NOMO-1 treated with DMSO at 0.1 percent for 48 hours (cell line): ENCODE data around the gene IRS2.

ENCODE experiments used
- DNase-seq: peaks from one replicate; lab custom pipeline; 2025; ENCODE audit not compliant: unreplicated experiment; lab: John Stamatoyannopoulos, UW

IRS2 gene

DNA sequence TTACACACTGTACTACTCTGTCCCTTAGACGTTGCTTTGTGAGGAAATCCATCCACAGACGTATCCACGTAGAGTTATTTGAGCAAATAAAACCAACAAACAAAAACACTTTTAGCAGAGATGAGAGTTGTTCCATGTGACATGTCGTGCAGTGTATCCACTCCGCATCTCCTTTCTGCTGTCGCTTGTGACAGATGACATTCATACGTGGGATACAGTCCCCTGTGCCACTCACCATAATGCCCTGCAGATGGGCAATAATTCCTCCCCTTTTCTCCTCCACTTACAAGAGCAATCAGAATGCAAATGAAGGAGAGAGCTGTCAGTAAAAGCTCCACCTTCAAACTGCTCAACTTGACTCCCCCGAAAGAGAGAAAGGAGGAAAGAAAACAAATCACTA is 26.0 kb downstream of the IRS2 start:
- no peak for DNase-seq

DNA sequence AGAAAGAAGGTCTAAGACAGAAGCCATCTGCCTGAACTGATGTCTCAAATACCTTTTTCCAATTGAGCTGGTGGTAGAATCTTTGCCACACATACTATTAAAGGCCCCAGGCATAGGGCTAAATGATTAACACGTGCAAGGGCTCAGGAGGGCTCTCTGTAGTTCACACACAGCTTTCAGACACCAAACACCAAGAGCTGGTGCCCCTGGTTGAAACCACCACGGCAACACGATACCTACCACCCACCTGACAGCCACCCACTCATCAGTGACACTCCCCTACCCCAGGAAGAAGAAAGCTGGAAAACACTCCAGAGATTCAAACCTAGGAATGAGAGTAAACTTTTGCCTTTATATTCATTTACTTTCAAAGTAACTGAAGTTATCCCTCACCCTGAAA is 26.8 kb downstream of the IRS2 start:
- no peak for DNase-seq

DNA sequence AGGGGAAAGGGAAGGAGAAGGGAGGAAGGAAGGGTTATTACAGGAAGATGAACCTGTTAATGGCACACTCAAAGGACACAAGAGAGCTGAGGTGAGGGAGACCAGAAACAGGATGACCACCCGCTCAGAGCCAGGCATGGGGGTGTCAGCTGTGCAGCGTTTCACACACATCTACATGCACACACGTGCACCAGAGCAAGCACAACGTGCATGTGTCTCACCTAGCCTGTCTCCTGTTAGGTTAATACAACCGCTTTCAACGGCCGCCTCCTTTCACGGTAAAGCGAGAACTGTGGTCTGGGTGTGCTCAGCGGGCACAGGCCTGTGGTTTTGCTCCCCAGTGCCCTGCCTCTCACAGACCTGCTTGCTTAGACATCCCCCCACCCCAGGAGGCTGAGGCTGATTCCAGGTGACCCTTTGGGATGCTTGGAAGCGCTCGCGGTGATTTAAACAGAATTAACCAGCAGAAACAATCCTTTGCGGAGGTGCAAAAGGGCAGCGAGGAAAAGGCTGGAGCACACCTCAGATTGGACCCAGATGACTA is 27.4 kb downstream of the IRS2 start:
- no peak for DNase-seq

DNA sequence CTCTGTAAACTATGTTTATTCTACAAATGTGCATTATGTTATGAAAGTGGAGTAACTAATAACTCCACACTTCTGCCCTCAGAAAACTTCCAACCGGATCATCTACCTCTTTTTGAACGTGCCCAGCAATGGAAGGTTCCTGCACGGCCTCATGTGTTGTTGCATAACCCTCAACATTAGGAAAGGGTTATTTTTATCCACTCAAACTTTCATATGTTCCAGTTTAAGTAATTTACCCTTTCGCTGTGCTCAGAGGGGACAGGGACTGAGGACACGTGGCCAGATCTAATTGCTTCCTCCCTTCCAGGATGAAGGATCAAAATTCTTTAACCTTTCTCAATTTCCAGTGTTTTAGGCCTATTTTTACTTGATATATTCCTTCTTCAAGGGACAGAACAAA is 29.6 kb downstream of the IRS2 start:
- peak; percentile 28 for DNase-seq

DNA sequence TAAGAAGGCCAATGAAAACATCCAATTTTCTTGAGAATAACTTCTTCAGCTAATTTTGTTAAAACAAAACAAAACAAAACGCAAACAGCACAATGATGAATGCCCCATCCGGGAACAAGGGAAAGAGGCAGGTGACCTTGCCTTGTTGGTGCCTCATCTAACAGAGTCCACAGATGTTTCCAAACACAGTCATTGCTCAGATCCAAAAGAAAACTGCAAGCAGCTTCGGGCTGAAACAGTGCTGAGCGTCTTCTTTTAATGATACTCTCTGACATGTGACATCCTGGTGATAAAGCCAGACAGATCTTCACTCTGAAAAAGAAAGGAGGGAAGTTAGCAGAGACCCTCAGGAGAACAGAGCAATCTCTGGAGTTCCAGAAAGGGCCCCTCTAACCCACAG is 30.4 kb downstream of the IRS2 start:
- no peak for DNase-seq

DNA sequence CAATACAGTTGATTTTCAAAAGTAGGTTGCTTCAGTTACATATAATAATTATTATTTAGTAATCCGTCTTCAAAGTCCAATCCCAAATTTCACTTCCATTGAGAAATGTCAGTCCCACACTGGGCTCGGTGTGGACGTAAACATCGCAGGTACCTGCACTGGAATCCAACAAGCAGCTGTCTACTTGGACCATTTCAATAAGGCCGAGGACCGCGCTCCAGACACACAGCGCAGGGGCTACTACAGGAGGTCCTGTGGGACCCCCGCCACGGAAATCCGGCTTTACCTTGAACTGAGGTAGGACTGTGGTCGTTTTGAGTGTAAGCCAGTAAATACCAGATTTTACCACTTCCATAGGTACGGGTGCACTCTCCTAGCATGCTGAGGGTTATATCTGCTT is 30.8 kb downstream of the IRS2 start:
- DNase-seq: no peak

DNA sequence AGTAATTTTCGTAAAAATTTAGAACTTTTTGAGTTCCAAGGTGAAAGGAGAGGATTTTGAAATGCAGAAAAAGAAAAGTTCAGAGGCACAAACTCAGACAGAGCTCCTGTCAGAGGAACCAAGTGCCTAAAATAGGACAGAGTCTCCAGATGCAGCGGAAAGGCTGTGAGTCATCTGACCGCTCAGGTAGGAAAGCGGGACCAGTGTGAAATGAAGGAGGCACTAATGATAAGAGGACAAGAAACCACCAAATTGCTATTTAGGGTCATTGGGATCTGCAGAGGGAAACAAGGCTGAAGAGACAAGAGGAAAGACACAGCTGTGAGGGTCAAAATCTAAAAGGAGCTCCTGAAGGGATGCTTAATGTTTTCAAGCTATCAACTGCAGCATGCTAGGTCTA is 34.9 kb downstream of the IRS2 start:
- DNase-seq: no peak

DNA sequence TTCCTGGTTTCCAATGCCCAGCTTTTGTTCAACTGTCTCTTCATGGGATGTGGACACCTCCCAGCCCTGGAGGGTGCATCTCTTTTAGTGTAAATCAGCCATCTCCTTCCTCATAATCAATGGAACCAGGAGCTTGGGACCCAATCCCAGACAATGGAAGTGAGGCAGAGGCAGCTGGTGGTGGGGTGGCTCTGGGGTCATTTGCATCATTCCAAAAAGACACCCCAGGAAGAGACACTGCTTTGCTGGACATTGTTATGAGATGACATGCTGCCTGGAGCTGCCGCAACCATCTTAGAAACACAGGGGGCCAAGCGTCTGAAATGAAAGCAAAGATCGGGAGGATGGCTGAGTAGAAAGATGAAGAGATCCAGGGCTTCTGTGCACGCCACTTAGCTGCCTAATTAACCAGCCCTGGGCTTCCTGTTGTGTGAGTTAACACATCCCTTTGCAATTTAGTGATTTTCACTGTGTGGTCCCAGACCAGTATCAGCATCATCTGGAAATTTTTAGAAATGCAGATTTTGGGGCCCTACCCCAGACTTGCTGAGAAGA is 36.1 kb downstream of the IRS2 start:
- DNase-seq: no peak

DNA sequence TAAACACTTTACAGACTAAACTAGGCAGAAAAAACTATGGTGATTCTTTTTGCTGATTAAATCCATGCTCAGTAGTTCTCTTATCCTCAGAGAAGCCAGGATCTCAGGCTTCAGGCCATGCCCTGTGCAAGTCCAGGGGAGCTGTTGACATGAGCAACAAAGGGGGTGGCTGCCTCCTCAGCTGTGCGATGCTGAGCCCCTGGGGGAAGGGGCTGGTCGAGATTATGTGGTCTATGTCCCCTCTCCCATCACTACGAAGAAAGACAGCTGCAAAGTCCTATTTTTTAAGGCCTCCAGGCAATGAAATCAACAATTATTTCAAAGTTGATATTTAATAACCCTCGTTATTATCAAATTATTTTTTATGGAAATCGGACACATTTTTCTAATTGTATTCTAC is 37.0 kb downstream of the IRS2 start:
- no peak for DNase-seq

DNA sequence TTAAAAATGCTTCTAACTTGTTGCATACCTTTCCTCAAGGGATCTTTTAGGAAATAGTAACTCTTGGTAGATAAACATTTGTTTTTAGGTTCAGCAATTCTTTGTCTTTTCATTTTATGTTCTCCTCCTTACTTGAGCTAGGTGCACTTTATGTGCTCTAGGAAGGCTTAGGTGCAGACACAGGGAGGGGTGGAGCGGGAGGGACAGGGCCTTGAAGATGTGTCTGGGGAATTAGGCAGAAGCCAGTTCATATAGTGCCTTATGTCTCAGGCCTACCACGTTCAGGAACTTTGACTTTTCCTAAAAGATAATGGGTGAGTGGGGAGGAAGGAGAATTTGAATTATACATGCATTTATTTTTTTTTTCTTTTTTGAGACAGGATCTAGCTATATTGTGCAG is 37.7 kb downstream of the IRS2 start:
- no peak for DNase-seq

DNA sequence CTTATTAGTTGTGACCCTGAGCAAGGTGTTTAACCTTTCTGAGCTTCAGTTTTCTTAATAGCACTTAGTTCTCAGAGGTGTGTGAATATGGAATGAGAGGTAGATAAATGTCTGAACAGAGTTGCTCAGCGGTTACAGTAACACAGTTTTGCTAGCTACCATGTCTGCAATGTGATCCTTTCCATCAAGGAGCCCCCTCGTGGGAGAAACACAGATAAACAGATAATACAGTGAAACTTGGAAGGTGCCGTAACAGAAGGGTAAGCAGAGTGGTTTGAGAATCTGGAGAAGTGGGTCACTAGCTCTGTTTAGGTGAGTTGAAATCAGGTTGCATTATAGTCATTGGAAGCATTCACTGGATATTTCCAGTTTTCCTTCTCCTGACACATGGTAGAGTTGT is 38.9 kb downstream of the IRS2 start:
- no peak for DNase-seq

DNA sequence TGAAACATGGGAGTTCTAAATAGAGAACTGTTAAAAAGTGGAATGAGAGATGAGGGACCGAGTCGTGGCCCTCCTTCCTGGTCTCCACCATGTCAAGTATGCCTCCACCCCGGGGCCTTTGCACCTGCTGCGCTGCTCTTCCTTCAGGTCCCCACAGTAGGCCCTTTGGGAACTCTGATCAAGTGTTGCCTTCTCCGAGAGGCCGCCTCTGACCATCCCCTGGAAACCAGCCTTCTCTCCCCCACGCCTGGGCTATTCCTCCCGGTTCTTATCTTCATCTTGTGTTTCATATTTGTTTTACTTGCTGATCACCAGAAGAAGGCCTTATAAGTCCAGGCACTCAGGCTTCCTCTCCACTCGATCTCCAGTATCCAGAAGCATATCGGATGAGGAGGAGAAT is 40.0 kb downstream of the IRS2 start:
- DNase-seq: no peak

DNA sequence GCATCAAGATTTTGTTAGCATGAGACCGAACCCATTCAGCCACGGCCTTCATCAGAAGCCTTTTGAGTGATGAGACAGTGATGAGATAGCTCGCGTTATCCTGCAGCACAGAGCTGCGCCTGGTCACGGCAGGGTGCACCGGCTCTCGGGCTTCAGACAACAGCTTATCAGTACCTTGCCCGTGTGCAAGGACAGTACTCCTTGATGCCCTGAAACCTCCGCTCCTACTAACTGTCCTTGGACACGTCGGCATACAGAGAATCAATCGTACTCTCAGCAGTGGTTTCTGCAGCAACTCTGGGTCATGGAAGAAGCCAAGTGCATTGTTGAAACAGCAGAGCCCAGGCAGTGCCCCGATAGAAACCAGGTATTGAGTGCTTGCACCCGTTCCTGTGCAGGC is 40.7 kb downstream of the IRS2 start:
- no peak for DNase-seq

DNA sequence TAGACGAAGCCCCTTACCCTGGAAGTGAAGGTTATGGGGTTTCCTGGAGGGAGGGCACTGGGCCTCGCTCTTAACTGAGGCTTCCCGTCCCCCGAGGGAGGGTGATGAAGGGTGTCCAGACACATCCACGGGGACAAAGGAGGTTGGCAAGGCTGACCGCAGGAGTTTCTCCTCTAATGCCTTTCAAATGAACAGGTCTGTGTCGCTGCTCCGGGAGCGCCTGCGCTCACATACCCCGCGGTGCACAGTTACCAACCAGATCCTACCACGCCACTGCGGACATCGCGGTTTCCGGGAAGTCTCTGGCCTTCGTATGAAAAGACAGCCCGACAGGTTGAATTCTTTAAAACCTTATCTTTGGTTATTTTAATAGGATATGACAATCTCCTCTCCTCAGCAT is 41.3 kb downstream of the IRS2 start:
- DNase-seq: no peak

DNA sequence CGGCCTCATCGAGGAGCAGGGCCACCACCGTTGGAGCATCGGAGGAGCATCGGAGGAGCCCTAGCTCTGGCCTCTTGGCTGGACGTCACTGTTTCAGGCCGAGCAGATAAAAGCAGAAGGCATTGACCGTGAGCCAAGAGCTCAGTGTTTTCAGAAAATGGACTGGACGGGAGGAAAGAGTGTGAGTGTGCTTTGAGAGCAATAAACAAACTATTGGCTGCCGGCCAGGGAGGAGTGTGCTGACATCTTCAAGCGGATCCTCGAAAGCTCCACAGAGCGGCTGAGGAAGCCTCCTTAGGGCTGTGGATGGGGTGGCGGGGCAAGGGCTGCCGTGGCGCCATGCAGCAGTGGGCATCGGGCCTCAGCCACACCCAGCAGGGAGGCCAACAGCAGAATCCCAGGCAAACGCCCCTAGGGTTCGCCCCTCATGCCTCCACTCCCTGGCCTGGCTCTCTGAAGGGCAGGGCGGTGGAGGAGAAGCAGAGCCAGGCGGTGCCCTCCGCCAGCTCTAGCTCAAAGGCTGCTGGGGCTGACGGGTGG is 41.8 kb downstream of the IRS2 start:
- DNase-seq: no peak

DNA sequence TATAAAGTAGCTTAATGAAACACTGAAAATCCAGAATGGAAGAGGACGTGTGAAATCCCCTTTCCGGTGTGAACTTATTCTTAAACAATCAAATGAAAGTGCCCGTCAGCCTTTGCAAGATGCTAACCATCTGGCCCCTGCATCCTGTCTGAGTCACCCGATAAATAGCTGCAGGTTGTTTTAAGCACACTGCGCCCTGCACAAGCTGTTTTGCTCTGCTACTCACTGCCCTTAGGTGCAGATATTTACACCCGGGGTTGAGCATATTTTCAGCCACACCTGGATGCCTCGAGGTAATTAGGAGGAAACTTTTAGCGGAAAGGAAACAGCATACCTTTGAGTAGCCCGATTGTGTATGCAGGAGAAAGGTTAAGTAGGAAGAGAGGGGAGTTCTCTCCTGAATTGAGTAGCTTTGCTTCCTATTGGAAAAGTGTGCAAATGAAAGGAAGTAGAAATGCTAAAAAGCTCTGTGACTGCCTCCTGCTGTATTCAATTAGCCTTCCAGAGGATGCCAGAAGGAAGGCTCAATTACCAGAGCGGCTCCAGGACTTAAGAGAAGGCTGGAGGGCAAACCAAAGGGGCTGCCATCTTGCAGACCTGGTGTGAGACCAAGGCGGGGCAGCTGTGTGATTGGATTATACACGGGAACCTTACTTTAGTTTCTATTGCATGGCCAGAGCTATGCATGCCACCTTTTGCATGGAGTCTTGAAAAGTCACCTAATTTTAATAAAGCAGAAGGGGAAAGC is 42.5 kb downstream of the IRS2 start:
- DNase-seq: peak; percentile 78

DNA sequence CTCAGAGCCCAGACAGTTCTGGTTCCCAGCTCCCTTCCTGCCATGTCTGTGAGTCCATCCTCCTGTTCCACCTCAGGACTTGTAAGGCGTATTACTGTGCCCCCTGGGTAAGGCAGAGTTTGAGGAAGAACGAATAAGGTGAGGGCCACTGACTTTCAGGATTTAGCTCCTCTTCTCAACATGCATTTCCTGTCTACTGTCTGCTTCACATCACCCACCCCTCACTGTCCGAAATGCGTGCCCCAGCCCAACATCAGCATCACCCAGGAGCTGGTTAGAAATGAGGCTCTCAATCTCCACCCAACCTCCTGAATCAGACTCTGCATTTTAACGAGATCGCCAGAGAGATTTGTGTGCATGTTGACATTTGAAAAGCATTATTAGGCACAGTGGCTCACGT is 44.4 kb downstream of the IRS2 start:
- DNase-seq: no peak

DNA sequence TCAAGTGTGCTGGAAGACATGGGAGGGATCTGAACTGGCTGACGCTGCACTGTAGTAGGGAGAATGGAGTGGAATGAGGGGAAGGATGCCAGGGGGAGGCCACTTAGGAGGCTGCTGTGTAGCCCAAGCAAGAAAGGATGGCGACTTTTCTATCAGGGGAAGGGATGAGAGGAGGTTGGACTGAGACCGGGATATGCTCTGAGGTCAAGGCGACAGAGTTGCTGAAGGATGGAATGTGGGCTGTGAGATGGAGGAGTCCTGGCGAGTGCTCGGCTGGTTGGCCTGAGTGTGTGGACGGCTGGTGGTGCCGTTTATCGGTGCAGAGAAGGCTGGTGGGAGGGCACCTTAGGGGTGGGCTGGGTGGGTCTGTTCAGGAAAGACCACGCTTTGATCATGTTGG is 45.7 kb downstream of the IRS2 start:
- no peak for DNase-seq

DNA sequence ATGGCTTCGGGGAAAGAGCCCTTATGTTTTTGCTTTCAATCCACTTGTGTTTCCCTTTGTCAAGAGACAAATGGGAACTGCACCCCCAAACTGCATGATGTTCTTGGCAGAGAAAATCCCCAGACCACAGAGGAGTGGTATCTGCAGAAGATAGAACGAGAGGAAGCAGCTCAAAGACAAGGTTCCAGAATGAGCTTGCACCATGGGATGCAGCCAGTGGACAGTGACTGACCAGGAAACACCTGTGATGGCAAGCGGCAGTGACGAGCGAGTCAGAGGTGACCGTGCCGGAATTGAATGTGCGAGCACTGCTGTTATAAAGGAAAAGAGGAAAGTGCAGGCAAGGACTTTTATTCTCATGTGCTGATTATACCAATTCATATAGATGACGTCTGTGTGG is 46.3 kb downstream of the IRS2 start:
- no peak for DNase-seq

DNA sequence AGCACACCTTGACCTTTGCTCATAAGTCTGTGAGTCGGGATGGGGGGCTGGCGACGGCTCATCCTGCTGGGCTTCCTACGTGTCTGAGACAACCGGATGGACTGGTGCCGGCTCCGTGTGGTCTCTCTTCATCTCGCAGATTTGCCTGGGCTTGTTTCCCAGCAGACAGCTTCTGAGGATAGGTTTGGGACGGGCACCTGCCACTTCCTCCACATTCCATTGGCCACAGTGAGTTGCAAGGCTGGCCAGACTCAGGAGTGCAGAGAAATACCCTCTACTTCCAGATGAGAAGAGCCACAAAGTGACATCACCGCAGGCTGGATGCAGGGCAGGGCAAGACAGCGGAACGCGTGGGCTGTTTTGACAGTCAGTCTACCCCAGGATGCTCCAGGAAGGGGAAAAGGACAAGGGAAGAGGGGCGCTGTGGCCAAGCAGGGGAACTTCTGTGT is 48.1 kb downstream of the IRS2 start:
- no peak for DNase-seq

DNA sequence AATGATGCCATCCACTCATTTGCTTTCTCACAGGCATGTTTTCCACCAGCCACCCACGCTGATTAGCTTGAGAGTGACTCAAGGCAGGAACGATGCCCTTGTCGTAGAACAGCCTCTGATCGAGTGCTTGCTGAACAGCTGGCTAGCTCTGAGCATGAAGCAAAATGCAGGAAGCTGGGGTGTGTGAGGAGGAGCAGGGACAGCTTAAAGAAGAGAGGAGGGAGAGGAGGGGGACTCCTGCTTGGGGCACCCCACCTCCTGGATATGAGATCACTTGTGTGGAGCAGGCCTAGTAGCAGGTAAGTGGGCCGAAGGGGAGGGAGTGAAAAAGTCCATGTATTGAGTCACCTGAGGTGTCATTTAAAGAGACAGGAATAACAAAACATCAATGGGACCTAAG is 48.8 kb downstream of the IRS2 start:
- no peak for DNase-seq

DNA sequence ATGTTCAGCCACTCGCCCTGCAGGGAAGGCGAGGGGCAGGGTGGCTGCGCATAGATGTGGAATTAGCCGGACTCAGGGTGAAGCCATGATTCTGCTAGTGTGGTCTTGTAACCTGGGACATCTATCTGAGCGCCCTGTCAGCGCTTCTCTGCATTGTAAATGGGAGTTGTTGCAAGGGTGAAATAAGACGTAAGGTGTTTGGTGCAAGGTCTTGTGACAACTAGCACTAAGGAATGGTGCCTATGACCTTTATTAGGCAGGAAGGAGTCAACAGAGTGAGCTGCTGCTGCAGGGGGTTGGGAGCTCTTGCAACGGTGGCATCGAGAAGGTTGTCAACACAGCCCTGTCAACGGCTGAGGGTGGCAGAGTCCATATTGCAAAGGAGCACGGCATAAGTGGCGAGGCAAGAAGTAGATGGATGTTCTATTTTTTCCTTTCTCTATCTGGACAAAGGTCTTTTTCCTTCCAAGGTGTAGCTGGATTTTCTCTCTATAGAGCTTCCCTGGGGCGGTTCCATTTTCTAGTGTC is 49.3 kb downstream of the IRS2 start:
- no peak for DNase-seq
